Astrocyte of the cerebellum (primary cell): ENCODE results near the gene EPS8L3.

Source experiments
- DNase-seq: peaks from one replicate; pipeline ENCODE4 v3.0.0-alpha.2; 2011; ENCODE audit warnings: low read depth
- H3K4me3 ChIP-seq: 2 replicates; pipeline ENCODE4 v1.5.1; 2011; ENCODE audit warnings: mild to moderate bottlenecking, low read depth, low read length, moderate library complexity
- CTCF ChIP-seq: IDR thresholded peaks from 2 replicates; pipeline ENCODE4 v1.5.1; 2012; ENCODE audit warnings: low read length, low read depth, moderate library complexity, mild to moderate bottlenecking; ENCODE audit errors: missing control alignments
- in situ Hi-C: cut with HindIII; loops from 2 replicates; pipeline ENCODE4 v1.10.0; 2017; ENCODE audit warnings: low sequenced_read_pairs

Gene EPS8L3, protein sequence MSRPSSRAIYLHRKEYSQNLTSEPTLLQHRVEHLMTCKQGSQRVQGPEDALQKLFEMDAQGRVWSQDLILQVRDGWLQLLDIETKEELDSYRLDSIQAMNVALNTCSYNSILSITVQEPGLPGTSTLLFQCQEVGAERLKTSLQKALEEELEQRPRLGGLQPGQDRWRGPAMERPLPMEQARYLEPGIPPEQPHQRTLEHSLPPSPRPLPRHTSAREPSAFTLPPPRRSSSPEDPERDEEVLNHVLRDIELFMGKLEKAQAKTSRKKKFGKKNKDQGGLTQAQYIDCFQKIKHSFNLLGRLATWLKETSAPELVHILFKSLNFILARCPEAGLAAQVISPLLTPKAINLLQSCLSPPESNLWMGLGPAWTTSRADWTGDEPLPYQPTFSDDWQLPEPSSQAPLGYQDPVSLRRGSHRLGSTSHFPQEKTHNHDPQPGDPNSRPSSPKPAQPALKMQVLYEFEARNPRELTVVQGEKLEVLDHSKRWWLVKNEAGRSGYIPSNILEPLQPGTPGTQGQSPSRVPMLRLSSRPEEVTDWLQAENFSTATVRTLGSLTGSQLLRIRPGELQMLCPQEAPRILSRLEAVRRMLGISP

DNA sequence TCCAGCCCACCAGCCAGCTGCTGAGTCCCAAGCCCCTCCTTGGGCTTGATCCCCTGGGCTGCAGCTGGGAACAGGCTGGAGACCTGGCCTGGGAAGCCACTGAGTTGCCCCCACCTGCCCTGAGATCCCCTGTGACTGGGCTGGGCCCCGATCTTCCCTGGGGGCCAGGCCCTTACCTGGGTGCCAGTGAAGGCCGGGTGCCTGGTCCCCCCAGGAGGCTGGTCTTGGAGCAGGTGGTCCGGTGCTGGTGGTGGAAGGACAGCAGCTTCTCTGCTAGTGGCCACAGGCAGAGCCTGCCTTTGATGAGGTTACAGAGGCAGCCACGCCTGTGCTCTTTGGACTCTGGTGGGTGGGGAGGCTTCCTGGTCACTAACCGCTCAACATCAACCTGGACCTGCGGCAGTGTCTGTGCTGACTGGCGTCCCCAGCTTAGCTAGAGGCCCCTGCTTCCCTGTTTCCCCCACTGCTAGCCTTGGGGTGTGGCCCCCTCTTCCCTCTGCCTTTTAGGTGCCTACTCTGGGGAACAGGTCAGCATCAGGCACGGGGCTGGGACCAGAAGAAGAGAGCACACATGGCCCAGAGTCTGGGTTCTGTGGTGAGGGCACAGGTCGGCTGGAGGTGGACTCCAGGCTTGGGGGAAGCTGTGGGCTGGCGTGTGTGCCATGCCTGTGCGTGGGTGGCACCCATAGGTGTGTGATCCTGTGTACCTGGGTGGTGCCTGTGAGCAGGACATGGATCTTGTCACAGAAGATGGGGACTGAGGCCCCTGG lies at the start of gene EPS8L3:
Gene EPS8L3 (minus strand): TSS at position 278 of the 770 bp plus-strand sequence. CDS start 2,174 bp downstream, outside the sequence.
- H3K4me3 ChIP-seq: no peak within 1 kb of the TSS
- DNase-seq: no peak
- in situ Hi-C loops: loop anchor here (10.0 kb wide), 1 partner anchor 119 kb away; no protein-coding TSS in a partner anchor
- TF ChIP-seq CTCF: no peak

DNA sequence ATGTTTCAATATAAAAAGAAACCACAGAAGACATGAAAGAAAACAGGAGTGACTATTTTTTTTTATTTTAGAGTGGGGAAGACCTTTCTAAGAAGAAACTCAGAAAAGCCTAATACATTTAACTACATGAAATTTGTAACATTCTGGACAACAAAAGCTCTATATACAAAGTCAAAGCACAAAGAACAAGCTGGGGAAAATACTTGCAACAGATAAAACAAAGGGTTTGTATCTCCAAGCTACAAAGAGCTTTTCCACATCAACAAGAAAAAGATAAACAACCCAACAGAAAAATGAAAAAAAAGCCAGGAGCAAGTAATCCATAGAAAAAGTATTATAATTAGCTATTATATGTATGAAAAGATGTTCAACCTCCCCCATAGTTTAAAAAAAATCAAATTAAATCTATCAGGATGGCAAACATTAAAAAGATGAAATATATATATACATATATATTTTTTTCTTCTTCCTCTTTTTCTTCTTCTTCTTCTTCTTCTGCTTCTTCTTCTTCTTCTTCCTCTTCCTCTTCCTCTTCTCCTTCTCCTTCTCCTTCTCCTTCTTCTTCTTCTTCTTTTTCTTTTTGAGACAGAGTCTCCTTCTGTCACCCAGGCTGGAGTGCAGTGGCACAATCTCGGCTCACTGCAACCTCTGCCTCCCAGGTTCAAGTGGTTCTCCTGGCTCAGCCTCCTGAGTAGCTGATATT lies 49.1 kb upstream of the EPS8L3 start:
- H3K4me3 ChIP-seq: no peak overlapping the region
- DNase-seq: no peak
- in situ Hi-C loops: no loop called here
- TF ChIP-seq CTCF: no peak

GRCh38 chr1:109808703-109809102 lies 45.0 kb upstream of the EPS8L3 start:
- H3K4me3 ChIP-seq: no peak overlapping the region
- no peak for TF ChIP-seq CTCF
- in situ Hi-C loops: no loop called here
- DNase-seq: no peak

GRCh38 chr1:109807822-109808680 lies 44.3 kb upstream of the EPS8L3 start:
- in situ Hi-C loops: no loop called here
- DNase-seq: no peak
- no peak overlapping the region for H3K4me3 ChIP-seq
- TF ChIP-seq CTCF: no peak

DNA sequence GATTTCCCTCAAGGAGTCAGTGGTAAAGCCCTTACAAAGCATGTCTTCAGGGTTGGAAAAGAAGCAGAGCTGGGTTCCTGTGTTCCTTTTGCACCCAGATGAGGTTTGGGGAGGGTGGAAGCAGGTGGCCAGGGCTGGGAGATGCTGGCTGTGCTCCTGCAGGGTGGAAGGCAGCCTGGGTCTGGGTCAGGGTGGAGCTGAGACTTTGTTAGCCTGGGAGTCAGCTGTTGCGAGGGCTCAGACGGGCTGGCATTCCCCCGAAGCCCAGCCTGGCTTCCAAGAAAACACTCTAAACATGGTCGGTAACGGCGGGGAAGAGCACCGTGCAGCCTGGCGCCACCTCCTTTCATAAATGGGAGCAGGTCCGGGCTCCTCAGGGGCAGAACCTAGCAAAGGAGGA lies 43.7 kb upstream of the EPS8L3 start:
- in situ Hi-C loops: no loop called here
- no peak for DNase-seq
- H3K4me3 ChIP-seq: no peak overlapping the region
- no peak for TF ChIP-seq CTCF
